HEK293 (cell line): ENCODE data around the gene EDEM1.

Experiments used
- EGR2 ChIP-seq: fragments of 450-650 bp; formaldehyde crosslinking; IDR thresholded peaks from 2 replicates; pipeline ENCODE4 v1.5.1; 2016; ENCODE audit warnings: low read depth, missing biosample characterization, missing genetic modification characterization
- ZNF24 ChIP-seq: fragments of 450-650 bp; formaldehyde crosslinking; IDR thresholded peaks from 2 replicates; pipeline ENCODE4 v1.5.1; 2016; ENCODE audit warnings: missing biosample characterization, missing genetic modification characterization
- ZNF416 ChIP-seq: fragments of 450-650 bp; formaldehyde crosslinking; IDR thresholded peaks from 2 replicates; pipeline ENCODE4 v1.5.1; 2016; ENCODE audit warnings: missing biosample characterization, missing genetic modification characterization
- ZNF639 ChIP-seq: fragments of 450-650 bp; formaldehyde crosslinking; IDR thresholded peaks from 2 replicates; pipeline ENCODE4 v1.5.1; 2016; ENCODE audit warnings: missing biosample characterization, missing genetic modification characterization
- TF ChIP-seq, protein P1 (sequence below): fragments of 450-650 bp; formaldehyde crosslinking; IDR thresholded peaks from 2 replicates; pipeline ENCODE4 v1.5.1; 2017; ENCODE audit warnings: missing biosample characterization, missing genetic modification characterization

GRCh38 chr3:5260992-5261501 is 73.5 kb downstream of the EDEM1 start:
- TF ChIP-seq ZNF24 (tag by site-specific recombination), result no peak
- TF ChIP-seq, protein P1, sequence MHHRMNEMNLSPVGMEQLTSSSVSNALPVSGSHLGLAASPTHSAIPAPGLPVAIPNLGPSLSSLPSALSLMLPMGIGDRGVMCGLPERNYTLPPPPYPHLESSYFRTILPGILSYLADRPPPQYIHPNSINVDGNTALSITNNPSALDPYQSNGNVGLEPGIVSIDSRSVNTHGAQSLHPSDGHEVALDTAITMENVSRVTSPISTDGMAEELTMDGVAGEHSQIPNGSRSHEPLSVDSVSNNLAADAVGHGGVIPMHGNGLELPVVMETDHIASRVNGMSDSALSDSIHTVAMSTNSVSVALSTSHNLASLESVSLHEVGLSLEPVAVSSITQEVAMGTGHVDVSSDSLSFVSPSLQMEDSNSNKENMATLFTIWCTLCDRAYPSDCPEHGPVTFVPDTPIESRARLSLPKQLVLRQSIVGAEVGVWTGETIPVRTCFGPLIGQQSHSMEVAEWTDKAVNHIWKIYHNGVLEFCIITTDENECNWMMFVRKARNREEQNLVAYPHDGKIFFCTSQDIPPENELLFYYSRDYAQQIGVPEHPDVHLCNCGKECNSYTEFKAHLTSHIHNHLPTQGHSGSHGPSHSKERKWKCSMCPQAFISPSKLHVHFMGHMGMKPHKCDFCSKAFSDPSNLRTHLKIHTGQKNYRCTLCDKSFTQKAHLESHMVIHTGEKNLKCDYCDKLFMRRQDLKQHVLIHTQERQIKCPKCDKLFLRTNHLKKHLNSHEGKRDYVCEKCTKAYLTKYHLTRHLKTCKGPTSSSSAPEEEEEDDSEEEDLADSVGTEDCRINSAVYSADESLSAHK (tag by site-specific recombination), result no peak
- no peak for TF ChIP-seq ZNF416 (tag by site-specific recombination)
- no peak for TF ChIP-seq EGR2
- TF ChIP-seq ZNF639 (tag by site-specific recombination), result no peak
